Breast epithelium (tissue), 3 donors: ENCODE data around the gene SYT12.

ENCODE experiments used
- CTCF ChIP-seq, 3 donors: fragments of 450-650 bp; IDR thresholded peaks; one replicate each; pipeline ENCODE4 v1.5.1; 2016 to 2017; ENCODE audit warnings: antibody characterized with exemption in 3 of 3, mild to moderate bottlenecking in 3 of 3, moderate library complexity in 3 of 3
- POLR2A ChIP-seq: fragments of 450-650 bp; IDR thresholded peaks from one replicate; pipeline ENCODE4 v1.6.1; 2016; ENCODE audit warnings: antibody characterized with exemption, mild to moderate bottlenecking, moderate library complexity
- POLR2AphosphoS5 ChIP-seq, 3 donors: sonication (generic); formaldehyde crosslinking; IDR thresholded peaks; one replicate each; pipeline ENCODE4 v1.6.1; 2017; ENCODE audit warnings: antibody characterized with exemption in 3 of 3

GRCh38 chr11:67002921-67003411, 20.0 kb upstream of the SYT12 start:
- TF ChIP-seq POLR2AphosphoS5 (IDR thresholded peaks at IDR 0.05) = no peak
- no peak for TF ChIP-seq CTCF (IDR thresholded peaks at IDR 0.05)
- no peak for TF ChIP-seq POLR2A
